ENCODE data around the gene ANKRD23.
"Not testable (repeated sequence)": the region's sequence is repeated elsewhere in the genome, so short reads cannot be mapped to it uniquely, and the experiment has no call there.

The ANKRD23 gene

GRCh38 chr2:96807127-96807471 lies 36.7 kb downstream of the ANKRD23 start:
- no peak for DNase-seq (ENCODE audit: low read depth)
- no peak overlapping the region for H3K4me3 ChIP-seq (ENCODE audit: low read depth, low read length)
- TF ChIP-seq, protein P1, sequence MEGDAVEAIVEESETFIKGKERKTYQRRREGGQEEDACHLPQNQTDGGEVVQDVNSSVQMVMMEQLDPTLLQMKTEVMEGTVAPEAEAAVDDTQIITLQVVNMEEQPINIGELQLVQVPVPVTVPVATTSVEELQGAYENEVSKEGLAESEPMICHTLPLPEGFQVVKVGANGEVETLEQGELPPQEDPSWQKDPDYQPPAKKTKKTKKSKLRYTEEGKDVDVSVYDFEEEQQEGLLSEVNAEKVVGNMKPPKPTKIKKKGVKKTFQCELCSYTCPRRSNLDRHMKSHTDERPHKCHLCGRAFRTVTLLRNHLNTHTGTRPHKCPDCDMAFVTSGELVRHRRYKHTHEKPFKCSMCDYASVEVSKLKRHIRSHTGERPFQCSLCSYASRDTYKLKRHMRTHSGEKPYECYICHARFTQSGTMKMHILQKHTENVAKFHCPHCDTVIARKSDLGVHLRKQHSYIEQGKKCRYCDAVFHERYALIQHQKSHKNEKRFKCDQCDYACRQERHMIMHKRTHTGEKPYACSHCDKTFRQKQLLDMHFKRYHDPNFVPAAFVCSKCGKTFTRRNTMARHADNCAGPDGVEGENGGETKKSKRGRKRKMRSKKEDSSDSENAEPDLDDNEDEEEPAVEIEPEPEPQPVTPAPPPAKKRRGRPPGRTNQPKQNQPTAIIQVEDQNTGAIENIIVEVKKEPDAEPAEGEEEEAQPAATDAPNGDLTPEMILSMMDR (conservative IDR thresholded peaks at IDR 0.05; ENCODE audit: low read depth, low read length) = no peak

DNA sequence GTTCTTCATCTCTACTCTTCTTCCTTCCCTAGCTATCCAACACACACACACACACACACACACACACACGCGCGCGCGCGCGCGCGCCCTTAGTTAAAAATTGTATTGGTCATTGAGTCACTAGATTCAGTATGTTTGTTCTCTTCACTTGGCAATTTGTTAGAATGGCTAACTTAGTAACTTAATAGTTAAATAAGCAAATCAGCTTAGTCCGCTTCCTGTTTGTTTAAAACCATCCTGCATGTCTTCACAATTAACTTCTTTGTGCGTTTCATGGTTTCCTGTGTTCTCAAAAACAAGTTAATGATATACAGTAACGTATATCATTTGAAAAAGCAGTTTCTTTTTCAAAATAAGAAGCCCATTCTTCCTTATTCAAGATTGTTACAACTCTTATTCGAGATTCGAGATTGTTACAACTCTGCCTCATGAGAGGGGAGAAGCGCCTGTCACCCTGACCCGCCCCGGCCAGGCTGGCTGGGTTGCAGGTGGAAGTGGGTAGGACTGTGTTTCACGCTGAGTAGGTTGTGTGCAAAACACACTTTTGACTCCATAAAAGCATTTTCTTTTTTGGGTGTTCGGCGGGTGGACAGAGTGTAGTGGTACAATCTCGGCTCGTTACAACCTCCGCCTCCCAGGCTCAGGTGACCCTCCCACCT lies 37.2 kb downstream of the ANKRD23 start:
- TF ChIP-seq, protein P1 (conservative IDR thresholded peaks at IDR 0.05; ENCODE audit: low read depth, low read length) = no peak
- no peak for DNase-seq (ENCODE audit: low read depth)
- no peak overlapping the region for H3K4me3 ChIP-seq (ENCODE audit: low read depth, low read length)

GRCh38 chr2:96805946-96806345 lies 37.9 kb downstream of the ANKRD23 start:
- not testable (repeated sequence) for DNase-seq (ENCODE audit: low read depth); H3K4me3 ChIP-seq (ENCODE audit: low read depth, low read length)

DNA sequence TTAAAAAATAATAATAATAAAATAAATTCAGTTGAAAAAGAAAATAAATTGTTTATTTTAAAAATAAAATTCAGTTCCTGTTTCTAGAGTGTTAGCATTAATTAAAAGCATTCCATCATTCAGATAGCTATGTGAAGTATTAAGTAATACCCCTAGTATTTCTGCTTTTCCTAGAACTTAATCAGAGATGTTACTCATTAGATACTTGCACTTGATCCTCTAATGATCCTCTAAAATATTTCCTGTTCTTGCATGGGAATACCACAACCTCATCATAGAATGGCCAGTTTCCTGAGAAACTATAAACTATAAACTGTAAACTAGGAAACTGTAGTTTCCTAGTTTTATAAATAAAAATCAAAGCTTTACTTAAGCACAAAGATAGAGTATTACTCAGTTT lies 38.8 kb downstream of the ANKRD23 start:
- TF ChIP-seq, protein P1 (conservative IDR thresholded peaks at IDR 0.05; ENCODE audit: low read depth, low read length) = no peak
- DNase-seq (ENCODE audit: low read depth) = no peak

DNA sequence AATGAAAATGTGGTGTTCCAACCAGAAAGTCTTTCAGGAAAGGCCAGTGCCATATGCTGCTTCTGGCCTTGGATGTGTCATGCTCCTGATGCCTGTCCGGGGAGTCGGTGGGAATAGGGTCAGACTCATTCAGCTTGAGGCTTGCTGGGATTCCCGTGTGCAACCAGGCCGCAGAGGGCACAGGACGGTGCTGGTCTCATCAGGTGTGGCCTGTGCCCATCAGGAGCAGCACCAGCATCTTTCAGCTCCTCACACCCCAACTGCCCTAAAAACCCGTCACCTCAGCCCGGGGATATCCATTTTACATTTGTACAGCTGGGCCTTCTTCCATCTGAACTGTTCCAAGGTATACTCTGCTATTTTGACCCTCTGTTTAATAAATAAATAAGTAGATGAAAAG lies 41.1 kb downstream of the ANKRD23 start:
- H3K4me3 ChIP-seq (ENCODE audit: low read depth, low read length) = no peak overlapping the region
- TF ChIP-seq, protein P1 (conservative IDR thresholded peaks at IDR 0.05; ENCODE audit: low read depth, low read length) = no peak
- DNase-seq (ENCODE audit: low read depth) = no peak

More for the DNA sequence above, 38.8 kb downstream of the ANKRD23 start:
- H3K4me3 ChIP-seq (ENCODE audit: low read depth, low read length) = no peak overlapping the region

GRCh38 chr2:96801786-96802595 lies 41.8 kb downstream of the ANKRD23 start:
- no peak for DNase-seq (ENCODE audit: low read depth)
- TF ChIP-seq, protein P1 (conservative IDR thresholded peaks at IDR 0.05; ENCODE audit: low read depth, low read length) = no peak
- no peak overlapping the region for H3K4me3 ChIP-seq (ENCODE audit: low read depth, low read length)

GRCh38 chr2:96801005-96801785 lies 42.6 kb downstream of the ANKRD23 start:
- DNase-seq (ENCODE audit: low read depth) = peak; percentile 70
- no peak overlapping the region for H3K4me3 ChIP-seq (ENCODE audit: low read depth, low read length)

More at GRCh38 chr2:96801005-96801785, 42.6 kb downstream of the ANKRD23 start:
- TF ChIP-seq, protein P1 (conservative IDR thresholded peaks at IDR 0.05; ENCODE audit: low read depth, low read length) = peak; percentile 89
